NT2/D1 (cell line): ENCODE measurements around the gene AKR1B15.

Experiments used
- YY1 ChIP-seq: IDR thresholded peaks from 2 replicates; pipeline ENCODE4 v1.6.1; 2011; ENCODE audit not compliant: insufficient read length, insufficient read depth
- ZNF274 ChIP-seq: IDR thresholded peaks from 2 replicates; pipeline ENCODE4 v1.6.1; 2011; ENCODE audit warnings: mild to moderate bottlenecking, low read depth, low read length

DNA sequence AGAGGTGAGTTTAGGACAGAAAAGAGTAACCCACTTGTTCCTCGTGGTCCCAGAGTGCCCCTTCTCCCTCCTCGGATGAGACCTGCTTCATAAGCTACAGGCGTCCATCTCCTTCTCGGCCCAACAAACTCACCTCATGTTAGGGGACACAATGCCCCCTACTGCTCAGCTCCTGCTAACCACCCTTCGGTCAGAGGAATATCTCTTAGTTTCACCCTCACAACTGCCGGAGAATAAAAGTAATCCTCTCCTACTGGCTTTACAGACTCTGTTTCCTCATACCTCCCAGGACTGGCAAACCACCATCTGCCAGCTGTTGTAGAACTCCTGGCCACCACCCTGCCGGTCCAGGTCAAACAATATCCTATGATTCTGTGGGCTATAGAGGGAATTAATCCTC is 3.2 kb downstream of the AKR1B15 start:
- TF ChIP-seq ZNF274: no peak
- no peak for TF ChIP-seq YY1
